ENCODE data around the gene TRIM2.

TRIM2 gene

DNA sequence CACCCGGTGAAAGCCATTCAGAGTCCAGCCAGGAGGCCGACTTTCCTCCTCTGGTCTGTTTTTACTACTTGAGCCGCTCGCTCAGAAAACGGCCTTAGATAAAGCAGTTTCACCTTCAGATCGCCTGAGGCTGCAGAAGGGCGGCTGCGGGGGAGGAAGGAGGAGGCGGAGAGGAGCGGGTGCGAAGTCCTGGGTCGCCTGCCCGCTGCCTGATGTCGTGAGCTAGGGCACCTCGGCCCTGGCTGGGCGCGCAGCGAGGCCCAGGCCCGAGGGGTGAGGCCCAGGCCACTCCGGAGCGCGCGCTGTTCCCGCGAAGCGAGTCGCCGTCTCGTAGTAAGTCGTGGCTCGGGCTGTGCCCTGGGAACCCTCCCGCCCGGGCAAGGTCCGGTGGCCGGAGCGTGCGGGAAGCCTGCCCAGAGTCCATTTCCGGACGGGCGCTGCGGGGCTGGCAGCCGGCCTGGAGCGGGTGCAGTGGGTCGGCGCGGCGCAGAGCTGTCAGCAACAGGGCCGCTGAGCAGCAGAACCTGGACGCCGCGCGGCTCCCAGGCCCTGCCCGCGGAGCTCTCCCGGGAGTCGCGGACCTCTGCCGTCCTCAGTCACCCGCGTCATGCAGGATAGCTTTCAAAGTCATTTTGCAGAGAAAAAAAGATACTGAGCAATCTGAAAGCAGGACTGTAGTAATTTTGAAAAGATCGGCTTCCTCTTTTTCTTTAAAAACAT, 18.6 kb downstream of the TRIM2 start:
- peak; percentile 42 for DNase-seq

DNA sequence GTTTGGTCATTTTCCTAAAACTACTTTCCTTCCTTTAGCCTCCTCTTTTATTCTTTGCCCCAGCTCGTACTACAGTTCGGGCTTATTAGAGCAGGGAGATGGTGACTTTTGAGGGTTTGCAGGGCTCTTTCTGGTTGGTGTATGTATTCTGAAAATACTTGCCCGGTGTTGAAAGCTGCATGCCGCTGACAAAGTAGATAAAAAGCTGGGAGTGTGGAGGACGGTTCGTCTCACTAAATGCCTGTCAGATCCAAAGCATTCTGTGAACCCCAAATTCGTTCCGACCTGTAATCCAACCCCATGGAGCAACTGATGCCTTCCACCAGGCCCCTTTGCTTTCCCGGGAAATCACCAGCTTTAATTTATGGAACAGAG, 19.2 kb downstream of the TRIM2 start:
- DNase-seq = no peak

DNA sequence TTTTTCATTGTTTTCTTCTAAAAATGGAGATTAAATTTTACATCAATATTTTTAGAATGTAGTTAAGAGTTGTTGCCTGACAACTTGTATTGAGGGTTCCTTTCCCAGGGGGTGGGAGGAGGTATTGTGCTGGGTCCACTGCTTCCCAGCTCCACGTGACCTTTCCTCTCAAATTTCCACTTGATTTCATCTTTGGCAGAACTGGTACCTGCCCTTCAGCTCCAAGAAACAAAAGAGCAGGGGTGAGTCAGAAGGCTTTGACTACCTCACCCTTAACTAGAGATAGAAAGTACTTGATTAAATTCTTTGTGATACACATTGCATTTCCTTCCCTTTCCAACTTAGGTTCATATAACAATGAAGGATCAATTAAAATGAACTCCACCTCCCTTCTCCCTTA, 19.7 kb downstream of the TRIM2 start:
- DNase-seq = peak; percentile 35

DNA sequence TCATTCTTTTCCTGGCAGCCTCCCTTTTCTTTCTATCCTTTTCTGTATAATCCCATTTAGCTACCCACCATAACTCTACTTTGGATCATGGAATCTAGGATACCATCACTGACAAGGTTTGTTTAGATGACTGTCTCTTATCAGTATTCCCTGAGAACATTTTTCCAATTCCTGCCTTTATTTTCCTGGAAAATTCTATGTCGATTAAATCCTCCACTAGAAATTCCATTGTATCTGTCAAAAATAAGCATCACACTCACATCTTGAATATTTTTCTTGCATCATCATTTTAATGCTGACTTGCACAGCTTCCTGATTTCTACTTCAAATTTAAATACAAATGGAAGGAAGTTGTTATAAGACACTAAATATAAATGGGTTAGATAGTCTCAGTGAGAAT, 20.2 kb downstream of the TRIM2 start:
- DNase-seq = no peak

DNA sequence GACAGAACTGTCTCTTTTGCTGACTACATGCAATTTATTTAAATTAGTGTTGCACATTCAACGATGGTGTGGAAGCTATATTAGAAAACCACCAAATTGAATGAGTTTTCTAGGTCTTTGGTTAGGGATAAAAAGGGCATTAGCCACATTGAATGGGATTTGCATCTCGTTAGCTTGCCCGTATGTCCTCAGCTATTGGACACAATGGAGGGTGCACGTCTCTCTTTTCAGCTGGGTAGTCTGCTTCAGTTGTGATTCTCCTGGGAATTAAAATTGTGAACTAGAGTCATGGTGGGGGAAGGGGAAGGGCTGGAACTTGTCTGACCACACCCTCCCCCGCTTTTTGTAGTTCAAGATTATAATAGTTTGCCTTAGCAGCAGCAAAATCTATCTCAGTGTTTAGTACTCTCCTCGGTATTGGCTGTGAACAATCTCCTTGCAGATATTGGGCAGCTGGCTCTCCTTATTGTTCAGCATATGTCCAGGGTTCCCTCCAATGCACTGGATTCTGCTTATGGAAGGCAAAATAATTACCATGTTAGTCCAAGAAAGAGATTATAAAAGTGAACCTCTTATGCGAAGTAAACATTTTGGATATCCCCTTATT, 23.3 kb downstream of the TRIM2 start:
- DNase-seq = no peak

DNA sequence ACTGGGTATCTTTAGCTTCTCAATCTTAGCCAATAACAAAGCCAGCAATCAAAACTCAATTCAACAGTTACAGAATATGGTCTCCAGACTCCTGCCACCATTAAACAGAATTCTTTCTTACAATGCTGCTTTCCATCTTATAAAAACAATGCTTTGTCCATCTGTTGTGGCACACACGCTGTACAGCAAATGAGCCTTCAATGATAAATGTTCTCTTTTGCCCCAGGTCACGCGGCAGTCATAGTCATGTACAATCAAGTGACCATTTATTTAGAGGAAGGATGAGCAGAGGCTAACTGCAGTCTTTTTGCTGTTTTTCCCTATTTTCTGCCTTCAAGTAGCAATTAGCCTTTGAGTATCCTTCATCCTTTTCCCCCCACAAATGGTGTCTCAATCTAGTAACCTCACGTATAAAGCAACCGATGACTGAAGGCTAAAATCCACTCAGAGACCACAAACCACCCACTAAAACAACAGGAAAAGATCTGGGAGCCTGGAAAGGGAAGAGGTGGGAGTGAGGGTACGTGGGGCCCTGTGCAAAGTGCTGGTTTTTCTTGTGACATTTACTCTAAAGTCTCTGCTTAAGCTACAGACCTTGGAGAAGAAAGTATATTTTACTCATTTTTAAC, 24.4 kb downstream of the TRIM2 start:
- DNase-seq = no peak

DNA sequence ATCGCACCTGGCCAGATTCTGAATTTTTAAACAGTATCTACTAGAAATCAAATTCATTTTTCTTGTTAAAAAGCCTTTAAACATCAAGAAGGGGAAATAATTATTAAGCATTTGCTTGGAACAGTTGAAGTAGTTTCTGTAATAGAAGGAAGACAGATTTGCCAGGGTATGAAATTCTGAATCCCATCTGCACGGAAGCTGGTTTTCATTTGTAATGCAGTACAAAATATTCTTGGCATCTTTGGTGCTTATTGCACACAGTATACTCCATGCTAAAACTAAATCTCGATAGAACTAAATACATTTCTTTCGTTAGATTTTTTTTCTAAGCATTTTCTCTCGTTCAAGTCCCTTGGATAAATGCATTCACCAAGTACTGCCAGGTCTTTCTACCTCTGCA, 25.3 kb downstream of the TRIM2 start:
- no peak for DNase-seq

DNA sequence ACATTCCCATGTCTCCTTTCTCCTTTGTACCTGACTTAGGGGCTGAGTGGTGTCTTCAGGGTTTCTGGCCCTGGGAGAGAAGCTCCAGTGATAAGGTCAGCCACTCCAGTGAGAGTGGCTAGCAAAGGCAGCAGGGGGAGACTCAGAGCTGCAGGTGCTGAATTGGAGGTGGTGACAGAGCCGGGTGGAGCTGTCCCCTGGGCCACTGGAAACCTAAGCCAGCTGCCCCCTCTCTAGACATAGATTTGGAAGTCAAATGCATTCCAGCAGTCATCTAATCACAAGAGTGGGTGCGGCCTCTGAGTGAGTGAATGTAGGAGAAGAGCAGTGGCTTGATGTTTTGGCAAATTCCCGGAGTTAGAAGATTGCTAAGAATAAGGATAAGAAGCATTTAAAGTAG, 28.5 kb downstream of the TRIM2 start:
- DNase-seq = no peak

DNA sequence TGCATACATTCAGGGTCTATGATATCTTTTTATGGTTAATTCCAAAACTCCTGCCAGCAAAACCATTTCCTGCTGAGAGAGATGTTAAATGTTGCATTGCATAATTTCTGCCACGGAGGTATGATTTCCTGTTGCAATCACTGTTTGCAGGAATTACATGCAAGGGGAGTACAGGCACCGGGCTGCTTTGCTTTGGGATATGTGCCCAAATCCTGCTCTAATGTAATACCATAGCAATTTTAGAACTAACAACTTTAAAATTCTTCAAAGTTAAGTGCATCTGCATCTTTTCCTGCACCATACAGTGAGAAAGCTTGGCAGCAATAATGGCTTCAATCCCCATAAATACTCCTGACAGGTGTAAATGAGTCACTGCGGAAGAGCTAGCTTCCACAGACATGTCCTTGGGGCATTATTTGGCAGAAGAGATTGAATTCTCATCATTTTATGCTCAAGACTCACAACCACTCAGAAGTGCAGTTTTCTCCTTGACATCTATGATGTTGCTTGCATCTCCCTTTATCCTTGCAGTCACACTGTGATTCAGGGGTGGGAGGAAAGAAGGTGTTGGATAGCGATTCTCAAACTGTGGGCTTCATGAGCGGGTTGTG, 29.6 kb downstream of the TRIM2 start:
- peak; percentile 99 for DNase-seq

DNA sequence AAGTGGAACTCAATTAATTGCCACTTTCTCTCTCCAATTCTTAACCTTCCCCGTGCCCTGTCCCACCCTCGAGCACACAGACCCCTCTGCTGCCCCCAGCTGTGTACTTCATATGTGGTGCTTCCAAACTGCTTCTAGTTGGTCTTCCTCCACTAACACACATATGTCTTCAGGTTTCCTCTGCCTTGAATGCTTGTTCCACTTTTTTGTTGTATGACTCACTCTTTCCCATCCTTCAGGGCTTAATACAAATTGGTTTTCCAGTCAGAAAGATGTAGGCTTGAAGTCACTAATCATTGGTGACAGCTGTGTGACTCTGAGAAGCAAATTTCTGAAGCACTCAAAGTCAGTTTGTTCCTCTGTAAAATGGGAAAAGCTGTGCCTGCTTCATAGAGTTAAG, 30.6 kb downstream of the TRIM2 start:
- DNase-seq = peak; percentile 78

DNA sequence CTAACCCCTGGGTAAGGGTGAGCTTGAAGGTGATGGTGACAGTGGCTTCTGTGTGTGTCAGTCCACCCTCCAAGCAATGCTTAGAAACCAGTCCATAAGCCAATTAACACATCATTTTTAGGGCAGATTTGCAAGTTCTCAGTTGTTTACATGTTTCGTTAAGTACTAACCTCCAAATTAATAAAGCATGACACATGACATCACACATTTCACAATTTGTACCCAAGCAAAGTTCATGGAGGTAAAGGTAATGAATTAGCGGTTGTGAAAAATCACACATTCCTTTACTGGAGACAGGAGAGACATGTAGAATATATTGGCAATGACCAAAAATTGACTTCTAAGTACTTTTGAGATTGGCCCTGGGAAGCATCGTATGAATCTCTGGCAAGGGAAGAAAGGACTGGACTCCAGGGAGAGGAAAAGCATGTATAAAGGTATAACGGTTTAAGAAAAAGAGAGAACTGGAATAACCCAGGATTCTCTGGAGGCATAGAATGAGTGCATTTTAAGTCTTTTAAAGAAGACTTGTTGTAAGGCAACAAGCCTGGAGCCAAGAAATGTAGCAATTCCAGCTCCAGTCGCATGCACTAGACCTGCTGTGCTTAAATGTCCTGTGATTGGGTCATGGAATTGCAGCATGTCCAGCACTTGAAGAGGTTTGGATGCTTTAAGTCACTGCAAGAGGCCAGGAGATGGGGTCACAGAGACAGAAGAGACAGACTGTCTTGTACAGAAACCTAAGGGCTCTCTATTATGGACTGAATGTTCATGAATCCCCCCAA, 34.1 kb downstream of the TRIM2 start:
- no peak for DNase-seq

DNA sequence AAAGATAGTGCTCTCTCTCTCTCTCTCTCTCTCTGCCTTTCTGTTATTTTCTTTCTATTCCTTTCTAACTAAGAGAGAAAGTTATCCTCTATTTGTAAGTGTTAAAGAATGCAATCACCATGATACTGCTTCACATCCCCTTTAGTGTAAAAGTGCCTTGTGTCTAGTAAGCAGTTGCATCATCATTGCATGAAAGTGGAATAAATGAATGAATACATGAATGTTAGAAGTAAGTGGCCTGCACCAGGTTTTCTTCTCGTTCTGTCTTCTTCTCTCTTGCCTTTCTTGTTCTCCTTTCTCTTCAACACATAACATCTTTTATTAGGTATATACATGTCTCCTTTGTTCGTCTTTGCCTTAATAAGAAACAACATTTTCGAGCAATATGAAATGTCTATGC, 35.2 kb downstream of the TRIM2 start:
- no peak for DNase-seq

DNA sequence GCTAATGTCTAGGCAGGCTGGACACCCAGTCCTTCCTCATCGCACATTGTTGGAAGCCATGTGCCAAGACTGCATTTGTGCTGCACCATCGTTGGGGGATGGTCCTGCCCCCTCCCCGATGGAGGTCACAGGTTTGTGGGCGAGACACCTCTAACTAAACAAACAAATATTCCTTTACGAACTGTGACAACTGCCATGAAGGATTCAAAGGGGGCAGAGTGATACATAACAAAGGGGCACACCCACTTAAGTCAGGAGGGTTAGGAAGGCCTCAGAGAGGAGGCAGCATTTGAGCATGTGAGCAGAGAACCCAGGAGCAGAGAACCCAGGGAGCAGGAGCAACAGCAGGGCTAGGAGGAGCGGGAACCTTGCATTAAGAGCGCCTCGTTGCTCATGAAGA, 37.1 kb downstream of the TRIM2 start:
- no peak for DNase-seq

DNA sequence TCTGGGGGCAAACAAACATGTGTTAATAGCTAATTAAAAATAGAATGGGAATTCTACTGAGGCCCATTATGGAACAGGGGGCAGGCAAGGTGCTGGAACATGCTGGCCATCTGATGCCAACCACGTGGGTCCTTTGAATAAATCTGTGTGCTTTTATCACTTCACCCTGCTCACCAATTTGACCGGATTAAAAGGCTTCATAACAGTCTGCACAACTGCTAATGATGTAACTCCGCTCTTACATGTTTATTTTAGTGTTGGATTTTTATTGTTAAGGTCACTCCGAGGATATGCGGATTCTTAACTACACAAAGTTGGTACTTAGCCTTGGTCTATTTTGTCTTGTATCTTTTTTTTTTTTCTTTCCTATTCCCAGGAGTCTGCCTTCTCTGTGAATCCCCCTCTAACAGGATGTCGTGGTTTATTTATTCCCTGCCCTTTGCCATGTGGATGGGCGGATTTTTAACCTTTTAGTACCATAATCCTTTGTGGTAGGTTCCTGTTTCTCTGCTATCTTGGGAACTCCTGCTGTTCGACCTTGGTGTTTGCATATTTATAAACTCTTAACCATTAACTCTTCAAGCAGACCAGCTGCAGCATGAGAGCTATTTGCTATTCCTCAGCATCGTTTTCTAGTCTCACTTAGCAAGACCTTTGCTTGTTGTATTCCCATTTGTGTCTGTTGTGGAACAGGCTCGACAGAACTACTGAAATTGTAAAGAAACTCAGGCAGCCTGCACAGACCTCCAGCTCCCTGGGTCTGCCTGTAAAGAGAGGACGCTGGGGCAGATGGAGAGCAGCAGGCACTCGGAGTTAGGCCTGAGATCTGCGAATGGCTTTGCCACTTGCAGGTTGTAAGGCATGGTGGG, 38.0 kb downstream of the TRIM2 start:
- no peak for DNase-seq

DNA sequence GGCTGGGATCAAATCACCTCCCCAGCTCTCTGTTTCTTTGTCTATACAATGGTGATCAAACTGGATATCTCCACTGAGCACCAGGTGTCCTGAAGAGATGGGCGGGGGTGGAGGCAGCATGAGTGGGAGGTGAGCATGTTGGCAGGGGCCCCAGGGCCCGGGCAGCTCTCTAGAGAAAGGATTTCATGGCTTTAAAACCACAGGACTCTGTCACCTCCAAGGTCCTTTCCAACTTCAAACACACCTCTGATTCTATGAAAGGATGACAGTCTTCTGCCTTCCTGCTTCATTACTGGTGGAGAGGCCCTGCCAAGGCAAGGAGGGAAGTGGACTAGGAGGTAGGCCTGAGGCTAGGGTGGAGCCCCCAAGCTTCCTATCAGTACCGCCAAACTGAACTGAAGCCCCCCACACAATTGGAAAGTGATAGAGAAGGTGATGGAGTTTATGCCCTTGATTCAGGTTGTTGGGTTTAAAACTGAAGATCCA, 38.6 kb downstream of the TRIM2 start:
- DNase-seq = no peak

DNA sequence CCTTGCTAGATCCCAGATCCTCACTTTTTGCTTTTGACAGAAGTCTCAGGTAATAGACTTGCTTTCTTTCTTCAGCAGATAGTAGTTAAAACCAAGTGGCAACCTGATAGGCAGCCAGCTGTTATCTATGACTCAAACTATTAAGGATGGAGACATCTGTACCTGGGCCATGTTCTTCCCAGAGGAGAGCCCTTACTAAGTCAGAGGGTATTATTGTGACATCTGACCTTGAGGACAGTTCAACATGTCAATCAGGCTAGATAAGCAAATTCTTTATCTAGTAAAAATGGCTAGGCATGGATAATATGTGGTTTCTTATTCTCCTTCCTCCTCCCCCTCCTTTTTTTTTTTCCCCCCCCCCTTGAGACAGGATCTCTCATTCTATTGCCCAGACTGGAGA, 39.2 kb downstream of the TRIM2 start:
- DNase-seq = no peak

DNA sequence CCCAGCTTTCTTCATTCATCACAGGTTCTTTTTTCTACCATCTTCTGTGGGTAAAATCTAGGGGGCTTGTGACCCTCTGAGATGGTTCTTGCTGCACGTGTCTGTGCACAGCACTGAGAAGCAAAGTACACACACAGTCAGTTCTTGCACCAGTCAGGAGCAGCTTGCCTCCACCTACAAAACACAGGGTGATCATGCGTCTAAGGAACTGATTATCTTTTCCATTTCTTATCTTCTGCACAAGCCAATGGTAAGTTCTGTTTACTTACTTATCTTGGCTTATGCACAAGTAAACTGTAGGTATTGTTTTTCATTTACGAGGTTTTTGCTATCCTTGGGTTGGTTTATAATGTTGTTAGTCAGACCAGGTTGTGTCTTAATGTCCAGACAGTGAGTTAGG, 40.7 kb downstream of the TRIM2 start:
- no peak for DNase-seq

DNA sequence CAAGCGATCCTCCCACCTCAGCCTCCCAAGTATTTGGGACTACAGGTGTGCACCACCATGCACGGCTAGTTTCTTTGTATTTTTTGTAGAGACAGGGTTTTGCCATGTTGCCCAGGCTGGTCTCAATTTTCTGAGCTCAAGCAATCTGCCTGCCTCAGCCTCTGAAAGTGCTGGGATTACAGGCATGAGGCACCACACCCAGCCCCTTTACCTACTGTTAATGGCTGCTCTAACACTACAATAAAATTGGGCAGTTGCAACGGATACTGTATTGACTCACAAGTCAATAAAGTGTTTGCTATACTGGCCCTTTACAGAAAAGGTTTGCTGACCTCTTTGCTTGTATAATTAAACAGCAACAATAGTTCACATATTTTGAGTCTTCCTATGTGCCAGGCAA, 41.5 kb downstream of the TRIM2 start:
- no peak for DNase-seq

DNA sequence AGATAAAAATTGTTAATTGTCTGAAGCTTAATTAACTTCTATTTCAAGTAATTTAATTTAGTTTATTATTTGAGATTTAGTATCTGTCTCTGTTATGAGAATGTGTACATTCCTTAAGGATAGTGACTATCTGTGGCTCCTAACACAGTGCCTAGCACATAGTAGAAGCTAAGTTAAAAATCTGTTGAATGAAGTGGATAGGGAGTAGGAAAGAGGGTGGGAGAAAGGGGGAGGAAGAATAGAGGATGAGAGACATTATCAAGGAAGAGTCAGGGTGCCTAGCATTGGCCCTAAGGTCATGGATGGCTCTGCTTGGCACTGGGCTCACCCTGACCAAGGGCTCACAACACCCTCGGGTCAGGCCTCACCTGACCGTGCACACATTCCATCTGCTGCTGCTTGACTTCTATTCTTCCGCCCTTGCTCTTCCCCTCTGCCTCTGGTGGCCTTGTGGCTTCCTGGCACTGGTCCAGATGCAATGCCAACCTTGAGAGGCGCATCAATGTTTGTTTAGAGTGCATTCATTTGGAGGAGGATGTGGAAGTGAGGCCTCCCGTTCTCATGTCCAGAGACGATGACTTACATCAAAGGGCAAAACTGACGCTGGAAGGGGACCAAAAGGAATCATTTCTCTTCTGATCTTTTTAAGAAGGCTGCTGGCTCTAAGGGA, 42.3 kb downstream of the TRIM2 start:
- no peak for DNase-seq

DNA sequence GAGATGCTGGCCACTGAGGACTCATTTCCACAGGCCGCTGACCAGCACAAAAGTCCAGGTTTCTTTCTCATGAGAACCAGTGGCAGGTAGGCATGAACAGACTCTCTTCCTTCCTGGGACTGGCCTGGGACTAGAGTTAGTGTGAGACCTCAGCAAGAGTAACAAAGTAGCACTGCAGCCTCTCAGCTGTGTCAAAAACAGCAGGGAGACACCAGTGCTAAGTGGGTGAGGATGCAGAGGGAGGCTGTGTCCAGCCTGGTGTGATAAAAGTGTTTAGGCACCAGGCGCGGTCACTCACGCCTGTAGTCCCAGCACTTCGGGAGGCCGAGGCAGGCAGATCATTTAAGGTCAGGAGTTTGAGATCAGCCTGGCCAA, 42.9 kb downstream of the TRIM2 start:
- no peak for DNase-seq

DNA sequence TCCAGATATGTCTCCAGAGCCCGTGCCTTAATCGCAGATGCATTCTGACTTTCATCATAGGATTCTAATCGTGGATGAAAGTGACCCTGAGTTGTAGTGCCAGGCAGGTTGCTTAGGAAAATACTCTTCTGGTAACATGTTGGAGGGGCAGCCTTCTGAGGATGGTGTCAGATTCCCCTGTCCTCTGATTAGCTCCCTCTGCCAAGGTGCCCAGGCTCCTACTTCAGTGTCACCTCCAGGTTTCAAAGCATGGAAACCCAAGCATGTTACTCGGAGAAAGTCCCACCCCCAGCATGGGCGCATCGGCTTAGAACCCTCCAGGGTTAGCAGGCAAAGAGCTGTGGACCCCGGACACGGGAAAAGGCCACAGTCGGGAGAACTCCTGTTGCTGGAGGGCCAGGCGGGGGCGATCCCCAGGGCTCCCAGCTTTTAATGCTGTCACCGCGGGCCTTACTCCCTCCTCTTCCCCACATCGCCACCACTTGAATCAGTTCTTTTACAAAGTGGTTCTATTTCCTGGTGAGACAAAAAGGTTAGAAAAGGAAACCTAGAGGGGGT, 44.5 kb downstream of the TRIM2 start:
- DNase-seq = no peak
